DND-41 (cell line): Measurements from ENCODE around the gene C1orf52.

Experiments
- CTCF ChIP-seq: IDR thresholded peaks from 2 replicates; pipeline ENCODE4 v1.5.1; 2012; ENCODE audit warnings: borderline replicate concordance, low read length, moderate library complexity, mild to moderate bottlenecking; ENCODE audit not compliant: poor library complexity, severe bottlenecking; ENCODE audit errors: extremely low read depth
- EZH2 ChIP-seq: IDR thresholded peaks from 3 replicates; pipeline ENCODE4 v1.6.1; 2012; ENCODE audit warnings: borderline replicate concordance, low read depth, mild to moderate bottlenecking, moderate library complexity, low read length, inconsistent platforms; ENCODE audit not compliant: severe bottlenecking

- TF ChIP-seq CTCF = no peak
- TF ChIP-seq EZH2 = no peak
Measured at GRCh38 chr1:85220756-85221201, 38.7 kb downstream of the C1orf52 start.
